Mucosa of descending colon (tissue), 3 donors: ENCODE results near the gene PAQR5. TPM values are rescaled to one million over a fixed set of nuclear protein-coding genes. Genes with fewer than 3 reads are reported as not detected.

Experiments used
- ATAC-seq: fragments of 200-7000 bp; cut with Tn5 transposase; one replicate; pipeline ENCODE4 v1.9.1; 2020; ENCODE audit warnings: mild to moderate bottlenecking, moderate library complexity
- DNase-seq, 3 donors: peaks; one replicate each; pipeline ENCODE4 v3.0.0-alpha.2; 2020
- H3K36me3 ChIP-seq: fragments of 200-600 bp; one replicate; pipeline ENCODE4 v1.8.0; 2021; ENCODE audit warnings: low read depth, mild to moderate bottlenecking
- H3K4me1 ChIP-seq: fragments of 200-600 bp; one replicate; pipeline ENCODE4 v1.8.0; 2021; ENCODE audit warnings: low read depth, mild to moderate bottlenecking
- H3K4me3 ChIP-seq: fragments of 200-600 bp; one replicate; pipeline ENCODE4 v1.8.0; 2021; ENCODE audit warnings: mild to moderate bottlenecking
- H3K9me3 ChIP-seq: fragments of 200-600 bp; one replicate; pipeline ENCODE4 v1.8.0; 2021; ENCODE audit warnings: mild to moderate bottlenecking
- intact Hi-C, 2 donors: fragments of 100-400 bp; cut with DNase I in 1 of 2; cut with micrococcal nuclease in 1 of 2; formaldehyde crosslinking; loops; one replicate each; pipeline versions ENCODE4 v1.11.0 to v1.11.1; 2022; cut with DNase I, micrococcal nuclease
- total RNA-seq, 3 donors: library from RNA; stranded (reverse); fragmentation: NEBNext Ultra II Directional in 2 of 3; extraction: Animal tissue kit (Norgen Biotek cat#: 25700) in 2 of 3; gene quantifications; one replicate each; pipeline versions ENCODE4 v1.2.1 to v1.2.4, GENCODE V29; 2021 to 2023
- TF ChIP-seq, protein P1 (sequence below): fragments of 200-600 bp; IDR thresholded peaks from one replicate; pipeline ENCODE4 v1.8.0; 2022; ENCODE audit warnings: antibody characterized with exemption, mild to moderate bottlenecking
- donor health status: DM: no; HTN: no; CAD: no; lungs with moderate emphysema.
- donor health status: DM: no; HTN: no; CAD: no.
- donor health status: DM: no; HTN: yes; CAD: no.

PAQR5 gene
- total RNA-seq, 3 donors from 2014 or later: 27.7 to 82.6 (median 37.7) TPM

GRCh38 chr15:69302929-69303328 lies 4.2 kb downstream of the PAQR5 start:
- no peaks in the 10 kb centered on the region for H3K9me3 ChIP-seq
- no peaks in the 10 kb centered on the region for H3K36me3 ChIP-seq
- DNase-seq (no peak), ATAC-seq (no peak)
- TF ChIP-seq, protein P1, sequence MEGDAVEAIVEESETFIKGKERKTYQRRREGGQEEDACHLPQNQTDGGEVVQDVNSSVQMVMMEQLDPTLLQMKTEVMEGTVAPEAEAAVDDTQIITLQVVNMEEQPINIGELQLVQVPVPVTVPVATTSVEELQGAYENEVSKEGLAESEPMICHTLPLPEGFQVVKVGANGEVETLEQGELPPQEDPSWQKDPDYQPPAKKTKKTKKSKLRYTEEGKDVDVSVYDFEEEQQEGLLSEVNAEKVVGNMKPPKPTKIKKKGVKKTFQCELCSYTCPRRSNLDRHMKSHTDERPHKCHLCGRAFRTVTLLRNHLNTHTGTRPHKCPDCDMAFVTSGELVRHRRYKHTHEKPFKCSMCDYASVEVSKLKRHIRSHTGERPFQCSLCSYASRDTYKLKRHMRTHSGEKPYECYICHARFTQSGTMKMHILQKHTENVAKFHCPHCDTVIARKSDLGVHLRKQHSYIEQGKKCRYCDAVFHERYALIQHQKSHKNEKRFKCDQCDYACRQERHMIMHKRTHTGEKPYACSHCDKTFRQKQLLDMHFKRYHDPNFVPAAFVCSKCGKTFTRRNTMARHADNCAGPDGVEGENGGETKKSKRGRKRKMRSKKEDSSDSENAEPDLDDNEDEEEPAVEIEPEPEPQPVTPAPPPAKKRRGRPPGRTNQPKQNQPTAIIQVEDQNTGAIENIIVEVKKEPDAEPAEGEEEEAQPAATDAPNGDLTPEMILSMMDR: no peak
- H3K4me1 ChIP-seq: peaks cover 13% of the 10 kb centered on the region
- intact Hi-C loops: no loop called here
- H3K4me3 ChIP-seq: no peak overlapping the region

DNA sequence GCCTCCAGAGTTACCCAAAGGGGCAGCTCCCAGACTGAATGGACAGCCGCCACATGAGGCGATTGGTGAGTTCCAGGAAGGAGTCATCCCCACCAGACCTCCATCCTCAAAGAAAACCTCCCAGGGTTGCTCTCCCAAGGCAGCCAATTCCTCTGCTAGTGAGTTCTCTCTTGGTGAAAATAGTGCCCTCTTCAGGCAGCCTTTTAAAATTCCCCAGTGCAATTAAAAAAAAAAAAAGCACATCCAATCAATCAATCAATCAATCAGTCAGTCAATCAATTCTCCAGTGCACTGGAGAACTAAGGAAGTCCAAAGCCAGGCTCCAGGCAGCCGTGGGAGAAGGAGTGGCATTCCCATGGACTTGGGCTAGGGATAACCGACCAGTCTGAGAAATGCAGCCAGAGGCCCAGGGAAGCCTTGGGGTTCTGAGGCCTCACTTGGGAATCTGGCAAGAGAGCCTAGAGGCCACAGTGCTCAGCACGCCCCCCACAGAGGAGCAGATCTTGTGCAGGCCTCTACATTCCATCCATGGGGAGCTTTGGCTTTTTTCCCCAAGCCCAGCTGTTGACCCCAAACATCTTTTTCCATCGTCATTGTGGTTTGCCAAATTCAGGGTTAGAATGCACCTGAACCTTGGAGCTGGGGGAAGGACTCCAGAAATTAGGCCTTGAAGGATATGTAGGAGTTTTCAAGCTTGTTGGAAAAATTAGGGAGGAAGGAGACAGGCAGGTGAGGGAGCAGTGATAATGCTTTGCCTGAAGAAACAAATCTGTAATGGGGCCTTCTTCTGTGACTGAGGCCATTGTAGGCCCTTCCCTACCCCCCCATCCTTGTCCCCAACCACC lies 4.8 kb downstream of the PAQR5 start:
- intact Hi-C loops: no loop called here
- ATAC-seq: no peak
- peaks cover 13% of the 10 kb centered on the region for H3K4me1 ChIP-seq
- H3K9me3 ChIP-seq: no peaks in the 10 kb centered on the region
- peak in 1 of 3 donors; percentile 39 for DNase-seq
- no peaks in the 10 kb centered on the region for H3K36me3 ChIP-seq
- TF ChIP-seq, protein P1: peak; percentile 10
- no peak overlapping the region for H3K4me3 ChIP-seq

DNA sequence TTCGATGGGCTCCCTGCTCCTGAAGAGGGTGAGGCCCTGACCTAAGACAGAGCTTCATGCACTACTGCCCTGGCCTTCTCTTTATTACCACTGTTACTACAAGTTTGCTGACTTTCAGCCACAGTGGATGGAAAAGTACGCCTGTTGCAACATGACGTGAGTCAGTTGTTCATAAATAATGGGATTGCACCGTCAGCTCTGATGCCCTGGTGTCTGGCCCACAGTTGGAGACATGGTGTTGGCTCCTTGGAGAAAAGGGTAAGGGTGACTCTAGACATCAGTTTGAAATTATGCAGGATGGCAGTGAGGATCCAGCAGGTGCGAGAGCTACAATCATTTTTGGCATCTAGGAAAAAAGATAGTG lies 5.5 kb downstream of the PAQR5 start:
- intact Hi-C loops: no loop called here
- Histone ChIP-seq H3K4me3 (no peak overlapping the region), H3K36me3 (no peaks in the 10 kb centered on the region), H3K9me3 (no peaks in the 10 kb centered on the region), H3K4me1 (peaks cover 13% of the 10 kb centered on the region)
- peak in 1 of 3 donors; percentile 27 for DNase-seq
- ATAC-seq: peak; percentile 55
- TF ChIP-seq, protein P1: no peak

DNA sequence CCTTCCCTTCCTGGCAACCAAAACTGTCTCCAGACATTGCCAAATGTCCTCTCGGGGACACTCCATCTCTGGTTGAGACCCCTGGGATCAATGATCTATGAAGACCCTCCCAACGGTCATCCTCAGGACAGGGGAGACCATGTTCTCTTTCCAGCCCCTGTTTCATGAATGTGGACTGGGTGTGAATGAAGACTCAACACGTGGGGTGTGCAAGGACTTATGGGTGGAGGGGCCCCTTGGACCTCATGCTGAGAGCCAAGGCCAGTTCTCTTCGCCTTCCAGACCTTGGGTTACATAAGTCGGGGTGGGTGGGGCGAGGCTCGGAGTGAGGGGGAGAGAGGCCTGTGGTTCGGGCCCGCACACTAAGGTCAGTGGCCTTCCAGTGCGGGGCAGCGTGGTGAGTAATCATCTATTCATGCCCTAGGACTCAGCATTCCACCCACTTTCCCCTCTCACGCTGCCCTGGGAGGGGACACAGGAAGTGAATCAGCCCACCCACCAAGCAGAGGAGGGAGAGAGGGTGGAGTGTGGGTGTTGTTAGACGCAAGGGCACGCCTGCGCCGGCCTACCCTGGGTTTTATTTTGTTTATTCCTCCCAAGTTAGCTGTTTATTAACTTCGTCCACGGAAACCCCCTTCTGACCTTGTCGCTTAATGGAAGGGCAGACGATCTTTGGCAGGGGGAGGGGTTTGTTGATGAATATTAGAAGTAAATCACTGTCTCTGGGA lies 6.7 kb downstream of the PAQR5 start:
- no peaks in the 10 kb centered on the region for H3K9me3 ChIP-seq
- ATAC-seq (peak; percentile 86), DNase-seq (peak; percentile 71 to 76 (median 72))
- intact Hi-C loops: no loop called here
- no peak overlapping the region for H3K4me3 ChIP-seq
- no peaks in the 10 kb centered on the region for H3K36me3 ChIP-seq
- peaks cover 11% of the 10 kb centered on the region for H3K4me1 ChIP-seq
- TF ChIP-seq, protein P1: no peak

DNA sequence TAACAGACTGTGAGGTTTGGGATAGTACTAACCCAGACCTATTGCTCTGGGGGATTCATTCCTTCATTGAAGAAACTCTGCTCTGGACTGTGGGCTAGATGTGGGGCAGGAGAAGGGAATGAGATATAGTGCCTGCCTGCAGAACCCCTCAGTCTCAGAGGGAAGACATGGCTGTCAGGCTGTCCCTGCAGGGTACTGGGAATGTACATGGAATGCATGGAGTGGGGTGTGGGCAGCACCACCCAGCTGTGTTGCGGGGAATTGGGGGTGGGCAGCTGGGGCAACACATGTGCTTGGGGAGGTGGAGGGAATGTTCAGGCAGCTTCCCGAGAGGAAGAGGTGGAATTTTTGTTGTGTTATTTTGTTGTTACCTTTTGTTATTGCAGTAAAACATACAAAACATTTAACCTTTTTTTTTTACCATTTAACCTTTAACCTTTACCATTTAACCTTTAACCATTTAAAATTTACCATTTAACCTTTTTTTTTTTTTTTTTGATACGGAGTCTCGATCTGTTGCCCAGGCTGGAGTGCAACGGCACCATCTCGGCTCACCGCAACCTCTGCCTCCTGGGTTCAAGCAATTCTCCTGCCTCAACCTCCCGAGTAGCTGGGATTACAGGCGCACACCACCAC lies 7.3 kb downstream of the PAQR5 start:
- intact Hi-C loops: no loop called here
- Histone ChIP-seq H3K4me1 (peaks cover 11% of the 10 kb centered on the region), H3K36me3 (no peaks in the 10 kb centered on the region), H3K4me3 (no peak overlapping the region), H3K9me3 (no peaks in the 10 kb centered on the region)
- ATAC-seq: no peak
- no peak for DNase-seq
- TF ChIP-seq, protein P1: no peak
